GM10248 (cell line): ENCODE data around the gene KRTAP12-4.
"Not testable (repeated sequence)": the region's sequence is repeated elsewhere in the genome, so short reads cannot be mapped to it uniquely, and the experiment has no call there.

Source experiments
- CTCF ChIA-PET: fragments of 300-600 bp; sonication (Branson Sonifier 250); formaldehyde crosslinking; extraction: SDS; loops from one replicate; lab custom pipeline; 2021; ENCODE audit warnings: antibody characterized with exemption; lab: Yijun Ruan, JAX
- POLR2A ChIA-PET: fragments of 350-650 bp; sonication (Branson Sonifier 250); formaldehyde crosslinking; extraction: SDS; loops from one replicate; lab custom pipeline; 2020; ENCODE audit warnings: antibody characterized with exemption; lab: Yijun Ruan, JAX
- DNase-seq: peaks from one replicate; pipeline ENCODE4 v3.0.0; 2012; ENCODE audit errors: extremely low spot score
- TF ChIP-seq, protein P1 (sequence below): IDR thresholded peaks from 2 replicates; pipeline ENCODE4 v1.5.1; 2012; ENCODE audit warnings: mild to moderate bottlenecking, low read depth; ENCODE audit errors: extremely low read depth, missing control alignments, control extremely low read depth

KRTAP12-4 gene

GRCh38 chr21:44666401-44667320, 12.2 kb upstream of the KRTAP12-4 start, which contains the start of gene KRTAP12-2:
TSS of gene KRTAP12-2 (minus strand) at chr21:44666927. CDS start at chr21:44666886, 41 bp downstream.
- CTCF ChIA-PET = interaction anchor here (1.4 kb wide), 2 partner anchors 9 kb away, joined by 3 read pairs; partner anchors contain the start of gene KRTAP12-3
- no peak for DNase-seq
- TF ChIP-seq, protein P1, sequence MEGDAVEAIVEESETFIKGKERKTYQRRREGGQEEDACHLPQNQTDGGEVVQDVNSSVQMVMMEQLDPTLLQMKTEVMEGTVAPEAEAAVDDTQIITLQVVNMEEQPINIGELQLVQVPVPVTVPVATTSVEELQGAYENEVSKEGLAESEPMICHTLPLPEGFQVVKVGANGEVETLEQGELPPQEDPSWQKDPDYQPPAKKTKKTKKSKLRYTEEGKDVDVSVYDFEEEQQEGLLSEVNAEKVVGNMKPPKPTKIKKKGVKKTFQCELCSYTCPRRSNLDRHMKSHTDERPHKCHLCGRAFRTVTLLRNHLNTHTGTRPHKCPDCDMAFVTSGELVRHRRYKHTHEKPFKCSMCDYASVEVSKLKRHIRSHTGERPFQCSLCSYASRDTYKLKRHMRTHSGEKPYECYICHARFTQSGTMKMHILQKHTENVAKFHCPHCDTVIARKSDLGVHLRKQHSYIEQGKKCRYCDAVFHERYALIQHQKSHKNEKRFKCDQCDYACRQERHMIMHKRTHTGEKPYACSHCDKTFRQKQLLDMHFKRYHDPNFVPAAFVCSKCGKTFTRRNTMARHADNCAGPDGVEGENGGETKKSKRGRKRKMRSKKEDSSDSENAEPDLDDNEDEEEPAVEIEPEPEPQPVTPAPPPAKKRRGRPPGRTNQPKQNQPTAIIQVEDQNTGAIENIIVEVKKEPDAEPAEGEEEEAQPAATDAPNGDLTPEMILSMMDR = no peak
- POLR2A ChIA-PET = no interaction called here

DNA sequence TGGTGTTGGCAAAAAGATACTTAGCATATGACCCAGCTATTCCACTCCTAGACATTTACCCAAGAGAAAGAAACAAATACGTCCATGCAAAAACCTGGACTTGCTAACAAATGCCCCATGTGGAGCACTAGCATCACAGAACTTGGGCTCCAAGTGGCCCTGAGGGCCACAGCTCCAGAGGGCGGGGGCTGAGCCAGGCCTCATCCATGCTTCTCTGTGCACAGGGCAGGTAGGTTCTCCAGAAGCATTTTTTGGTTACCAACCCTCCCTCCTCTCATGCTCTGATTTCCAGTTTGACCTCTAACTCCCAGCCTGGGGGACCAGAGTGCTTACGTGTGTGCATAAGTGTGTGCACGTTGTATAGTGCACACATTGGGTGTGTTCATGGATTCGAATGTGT, 10.2 kb upstream of the KRTAP12-4 start:
- TF ChIP-seq, protein P1 = no peak
- no peak for DNase-seq
- POLR2A ChIA-PET = no interaction called here
- CTCF ChIA-PET = interaction anchor here (1.0 kb wide), 1 partner anchor 12 kb away, joined by 4 read pairs; no protein-coding TSS in a partner anchor

DNA sequence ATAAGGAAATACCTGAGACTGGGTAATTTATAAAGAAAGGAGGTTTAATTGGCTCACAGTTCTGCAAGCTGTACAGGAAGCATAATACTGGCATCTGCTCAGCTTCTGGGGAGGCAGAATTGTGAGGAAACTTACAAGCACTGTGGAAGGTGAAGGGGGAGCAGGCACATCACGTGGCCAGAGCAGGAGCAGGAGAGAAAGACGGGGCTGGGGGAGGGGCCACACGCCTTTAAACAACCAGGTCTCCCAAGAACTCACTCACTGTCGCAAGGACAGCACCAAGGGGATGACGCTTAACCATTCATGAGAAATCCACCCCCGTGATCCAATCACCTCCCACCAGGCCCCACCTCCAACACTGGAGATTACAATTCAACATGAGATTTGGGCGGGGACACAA, 7.1 kb upstream of the KRTAP12-4 start:
- DNase-seq, POLR2A ChIA-PET, CTCF ChIA-PET: not testable (repeated sequence)

- ChIA-PET POLR2A (no interaction called here), CTCF (interaction anchor here (0.8 kb wide), 1 partner anchor 9 kb away, joined by 3 read pairs; no protein-coding TSS in a partner anchor)
- no peak for DNase-seq
- TF ChIP-seq, protein P1 = no peak
These were observed 4.6 kb upstream of the KRTAP12-4 start for GRCh38 chr21:44658913-44659595.

- POLR2A ChIA-PET = no interaction called here
- TF ChIP-seq, protein P1 = no peak
- CTCF ChIA-PET = interaction anchor here (1.1 kb wide), 1 partner anchor 16 kb away, joined by 3 read pairs; no protein-coding TSS in a partner anchor
- no peak for DNase-seq
These were observed 4.1 kb upstream of the KRTAP12-4 start for GRCh38 chr21:44658541-44658910.

- ChIA-PET CTCF (interaction anchor here (1.1 to 1.2 kb wide), 2 partner anchors 9 to 16 kb away, joined by 3 read pairs; partner anchors contain the start of gene KRTAP12-2), POLR2A (no interaction called here)
- TF ChIP-seq, protein P1 = no peak
- no peak for DNase-seq
These were observed 3.4 kb upstream of the KRTAP12-4 start, which contains the start of gene KRTAP12-3 for GRCh38 chr21:44657635-44658540. TSS of gene KRTAP12-3 (plus strand) at chr21:44657932. CDS start at chr21:44657980, 48 bp downstream.
